H1 (cell line): ENCODE results near the gene LRRC4C. TPM values are rescaled to one million over a fixed set of nuclear protein-coding genes. Genes with fewer than 3 reads are reported as not detected.

Source experiments
- CREB1 ChIP-seq: IDR thresholded peaks from 2 replicates; pipeline ENCODE4 v1.6.1; 2012; ENCODE audit warnings: inconsistent platforms
- RBBP5 ChIP-seq: IDR thresholded peaks from 2 replicates; pipeline ENCODE4 v1.7.1; 2012; ENCODE audit warnings: low read depth, mild to moderate bottlenecking, inconsistent platforms, low read length, moderate library complexity, borderline replicate concordance
- polyA plus RNA-seq, 7 experiments: library from polyadenylated mRNA; depleted of rRNA in 3 of 7; stranded (reverse) in 5 of 7; unstranded in 2 of 7; fragments of >200 nt in 5 of 7; fragments of 200-250 nt in 2 of 7; gene quantifications; 1 replicate in 5 of 7; 2 replicates in 1 of 7; 4 replicates in 1 of 7; pipeline versions ENCODE4 v1.2.1 to v1.2.3, GENCODE V29; 2011 to 2013; ENCODE audit warnings: missing spikeins in 2 of 7, mixed read lengths in 2 of 7
- total RNA-seq: library from RNA; stranded (reverse); fragmentation: NEBNext Ultra II Directional; extraction: Animal tissue kit (Norgen Biotek cat#: 25700); gene quantifications from 2 replicates; pipeline ENCODE4 v1.2.1, GENCODE V29; 2021

LRRC4C gene
- total and polyA plus RNA-seq, 2 of the 8 experiments (the other 6 are each of a cell fraction or from before 2014, with no cell fraction given), result 0.23 to 2.2 TPM

GRCh38 chr11:40302669-40303068 is 1156.8 kb downstream of the LRRC4C start (continued):
- TF ChIP-seq RBBP5 (no peak), CREB1 (no peak)
- TF ChIP-seq, all 59 proteins: peak for 0
